HG02588 (cell line): ENCODE data around the gene ARNT2.

ENCODE experiments used
- ATAC-seq: cut with Tn5 transposase; IDR thresholded peaks from one replicate; pipeline ENCODE4 v1.9.1; 2021; ENCODE audit warnings: mild to moderate bottlenecking, moderate library complexity; ENCODE audit not compliant: unreplicated experiment

ARNT2 gene

GRCh38 chr15:80487839-80488390 lies 83.7 kb downstream of the ARNT2 start:
- ATAC-seq: no peak

GRCh38 chr15:80489030-80489594 lies 84.9 kb downstream of the ARNT2 start:
- ATAC-seq: no peak

GRCh38 chr15:80490431-80490990 lies 86.3 kb downstream of the ARNT2 start:
- no peak for ATAC-seq

- no peak for ATAC-seq
Measured at GRCh38 chr15:80491163-80491847, 87.1 kb downstream of the ARNT2 start.

GRCh38 chr15:80492409-80492808 lies 88.2 kb downstream of the ARNT2 start:
- ATAC-seq: no peak

GRCh38 chr15:80492874-80493273 lies 88.7 kb downstream of the ARNT2 start:
- ATAC-seq: no peak

GRCh38 chr15:80494351-80494751 lies 90.2 kb downstream of the ARNT2 start:
- ATAC-seq: no peak

- ATAC-seq: no peak
Measured at GRCh38 chr15:80494756-80495155, 90.6 kb downstream of the ARNT2 start.

GRCh38 chr15:80495401-80495942 lies 91.3 kb downstream of the ARNT2 start:
- ATAC-seq: no peak

GRCh38 chr15:80496096-80496495 lies 91.9 kb downstream of the ARNT2 start:
- ATAC-seq: no peak

GRCh38 chr15:80497221-80497620 lies 93.0 kb downstream of the ARNT2 start:
- no peak for ATAC-seq

GRCh38 chr15:80498652-80499051 lies 94.5 kb downstream of the ARNT2 start:
- no peak for ATAC-seq

GRCh38 chr15:80500021-80500420 lies 95.8 kb downstream of the ARNT2 start:
- no peak for ATAC-seq

- no peak for ATAC-seq
Measured at GRCh38 chr15:80501476-80501875, 97.3 kb downstream of the ARNT2 start.

GRCh38 chr15:80502782-80503181 lies 98.6 kb downstream of the ARNT2 start:
- no peak for ATAC-seq

GRCh38 chr15:80503319-80503952 lies 99.3 kb downstream of the ARNT2 start:
- ATAC-seq: no peak

- ATAC-seq: no peak
Measured at GRCh38 chr15:80504931-80505330, 100.7 kb downstream of the ARNT2 start.

GRCh38 chr15:80506286-80506893 lies 102.2 kb downstream of the ARNT2 start:
- ATAC-seq: no peak

- no peak for ATAC-seq
Measured at GRCh38 chr15:80507131-80507530, 102.9 kb downstream of the ARNT2 start.

- ATAC-seq: no peak
Measured at GRCh38 chr15:80507638-80508316, 103.6 kb downstream of the ARNT2 start.
